H1 (cell line): ENCODE measurements around the gene ACADVL. TPM values are rescaled to one million over a fixed set of nuclear protein-coding genes. Genes with fewer than 3 reads are reported as not detected.

ENCODE experiments used
- CBX8 ChIP-seq: fragments of 300-800, 300-1000 bp; sonication (generic); IDR thresholded peaks from 2 replicates; pipeline ENCODE4 v1.7.1; 2016; ENCODE audit warnings: low read depth, low read length, borderline replicate concordance
- EP300 ChIP-seq, 2 experiments: IDR thresholded peaks; 1 replicate in 1 of 2; 2 replicates in 1 of 2; pipeline ENCODE4 v1.6.1; 2011 to 2012; ENCODE audit warnings: low read depth in 2 of 2, low read length in 2 of 2, mild to moderate bottlenecking in 2 of 2, borderline replicate concordance in 1 of 2, inconsistent platforms in 1 of 2, moderate library complexity in 1 of 2
- MAFK ChIP-seq: IDR thresholded peaks from 2 replicates; pipeline ENCODE4 v1.6.1; 2012; ENCODE audit warnings: low read depth, mild to moderate bottlenecking, improper control_type of control experiment, low read length
- SAP30 ChIP-seq: fragments of 300-600 bp; sonication (generic); IDR thresholded peaks from 2 replicates; pipeline ENCODE4 v1.7.1; 2012; ENCODE audit warnings: low read length, moderate library complexity, mild to moderate bottlenecking, inconsistent platforms; ENCODE audit not compliant: insufficient read depth, insufficient replicate concordance
- SIX5 ChIP-seq: IDR thresholded peaks from 2 replicates; pipeline ENCODE4 v1.6.1; 2011; ENCODE audit warnings: mild to moderate bottlenecking, low read depth, low read length
- TAF7 ChIP-seq: optimal IDR thresholded peaks from 2 replicates; pipeline ENCODE3; 2011; ENCODE audit warnings: low read depth, mild to moderate bottlenecking, inconsistent platforms, low read length, moderate library complexity, borderline replicate concordance
- polyA plus RNA-seq, 7 experiments: library from polyadenylated mRNA; depleted of rRNA in 3 of 7; stranded (reverse) in 5 of 7; unstranded in 2 of 7; fragments of >200 nt in 5 of 7; fragments of 200-250 nt in 2 of 7; gene quantifications; 1 replicate in 5 of 7; 2 replicates in 1 of 7; 4 replicates in 1 of 7; pipeline versions ENCODE4 v1.2.1 to v1.2.3, GENCODE V29; 2011 to 2013; ENCODE audit warnings: missing spikeins in 2 of 7, mixed read lengths in 2 of 7
- total RNA-seq: library from RNA; stranded (reverse); fragmentation: NEBNext Ultra II Directional; extraction: Animal tissue kit (Norgen Biotek cat#: 25700); gene quantifications from 2 replicates; pipeline ENCODE4 v1.2.1, GENCODE V29; 2021
- TF ChIP-seq, protein P1 (sequence below), 3 experiments: IDR thresholded peaks; 1 replicate in 2 of 3; 2 replicates in 1 of 3; pipeline versions ENCODE4 v1.5.1 to v1.6.1; 2011; ENCODE audit warnings: low read length in 3 of 3, mild to moderate bottlenecking in 3 of 3, inconsistent platforms in 2 of 3, low read depth in 1 of 3, moderate library complexity in 1 of 3; ENCODE audit not compliant: insufficient read depth in 1 of 3; ENCODE audit errors: control extremely low read depth in 1 of 3

The ACADVL gene
- total and polyA plus RNA-seq, 2 of the 8 experiments (the other 6 are each of a cell fraction or from before 2014, with no cell fraction given), result 181 to 231 TPM

DNA sequence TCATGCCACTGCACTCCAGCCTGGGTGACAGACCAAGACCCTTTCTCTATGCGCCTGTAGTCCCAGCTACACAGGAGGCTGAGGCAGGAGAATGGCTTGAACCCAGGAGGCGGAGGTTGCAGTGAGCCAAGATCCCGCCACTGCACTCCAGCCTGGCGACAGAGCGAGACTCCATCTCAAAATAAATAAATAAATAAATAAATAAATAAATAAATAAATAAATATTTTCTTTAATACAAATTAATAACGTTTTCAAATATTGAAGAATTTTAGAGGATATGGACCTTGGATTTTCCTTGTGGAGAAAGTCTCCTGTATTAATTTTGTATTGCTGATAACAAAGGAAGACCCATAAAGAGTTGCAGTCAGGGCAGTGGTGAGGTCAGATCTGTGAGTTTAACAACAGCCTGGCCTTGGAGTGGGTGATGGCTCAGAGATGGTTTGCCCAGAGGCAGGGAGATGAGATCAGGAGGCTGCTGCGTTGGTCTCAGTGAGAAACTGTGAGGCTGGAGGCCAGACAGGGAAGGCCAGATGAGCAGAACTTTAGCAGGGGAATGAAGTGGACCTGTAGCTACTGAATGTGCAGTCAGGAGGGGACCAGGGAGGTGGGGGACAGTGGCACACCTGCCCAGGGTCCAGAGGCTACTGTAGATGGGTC lies 36.2 kb upstream of the ACADVL start (continued):
- TF ChIP-seq MAFK (no peak), EP300 (IDR thresholded peaks at IDR 0.05; ENCODE audit: borderline replicate concordance in 1 of 2, low read depth in 2 of 2, low read length in 2 of 2) (no peak), SAP30 (no peak), SIX5 (no peak), TAF7 (no peak), CBX8 (no peak)
- TF ChIP-seq, protein P1, sequence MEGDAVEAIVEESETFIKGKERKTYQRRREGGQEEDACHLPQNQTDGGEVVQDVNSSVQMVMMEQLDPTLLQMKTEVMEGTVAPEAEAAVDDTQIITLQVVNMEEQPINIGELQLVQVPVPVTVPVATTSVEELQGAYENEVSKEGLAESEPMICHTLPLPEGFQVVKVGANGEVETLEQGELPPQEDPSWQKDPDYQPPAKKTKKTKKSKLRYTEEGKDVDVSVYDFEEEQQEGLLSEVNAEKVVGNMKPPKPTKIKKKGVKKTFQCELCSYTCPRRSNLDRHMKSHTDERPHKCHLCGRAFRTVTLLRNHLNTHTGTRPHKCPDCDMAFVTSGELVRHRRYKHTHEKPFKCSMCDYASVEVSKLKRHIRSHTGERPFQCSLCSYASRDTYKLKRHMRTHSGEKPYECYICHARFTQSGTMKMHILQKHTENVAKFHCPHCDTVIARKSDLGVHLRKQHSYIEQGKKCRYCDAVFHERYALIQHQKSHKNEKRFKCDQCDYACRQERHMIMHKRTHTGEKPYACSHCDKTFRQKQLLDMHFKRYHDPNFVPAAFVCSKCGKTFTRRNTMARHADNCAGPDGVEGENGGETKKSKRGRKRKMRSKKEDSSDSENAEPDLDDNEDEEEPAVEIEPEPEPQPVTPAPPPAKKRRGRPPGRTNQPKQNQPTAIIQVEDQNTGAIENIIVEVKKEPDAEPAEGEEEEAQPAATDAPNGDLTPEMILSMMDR (IDR thresholded peaks at IDR 0.05; ENCODE audit: control extremely low read depth in 1 of 3, insufficient read depth in 1 of 3, low read depth in 1 of 3, low read length in 3 of 3), result no peak
